ENCODE results near the gene PTPRJ. TPM values are rescaled to one million over a fixed set of nuclear protein-coding genes. Genes with fewer than 3 reads are reported as not detected.

The PTPRJ gene
- total and polyA plus RNA-seq, 2 of the 13 experiments (the other 11 are each of a cell fraction or from before 2014, with no cell fraction given), result 1.0 to 1.2 TPM

- no peak overlapping the region for H3K9ac ChIP-seq (ENCODE audit: insufficient read depth, low read depth, low read length)
- H3K4me3 ChIP-seq (replicated peaks in 1 of 3; ENCODE audit: insufficient read depth in 1 of 3, low read depth in 2 of 3, low read length in 3 of 3), result no peak overlapping the region
- no peaks in the 10 kb centered on the region for H3K79me2 ChIP-seq (ENCODE audit: insufficient read depth, low read length)
- no peak overlapping the region for H3K4me2 ChIP-seq (ENCODE audit: low read depth, low read length)
- no peaks in the 10 kb centered on the region for H3K36me3 ChIP-seq (replicated peaks in 1 of 2; ENCODE audit: control insufficient read depth in 1 of 2, insufficient read depth in 2 of 2, low read length in 2 of 2)
- 86% methylated on average over 9 of the region's 9 CpGs for WGBS (ENCODE audit: low lambda C conversion rate)
- BruUV-seq (replicated peaks), result no TSS peak
- no peak overlapping the region for H2AFZ ChIP-seq (ENCODE audit: low read length)
- H3K27me3 ChIP-seq (ENCODE audit: control insufficient read depth in 1 of 2, insufficient read depth in 2 of 2, low read length in 2 of 2), result no peaks in the 10 kb centered on the region
- no peak for ATAC-seq
- no peaks in the 10 kb centered on the region for H4K20me1 ChIP-seq (ENCODE audit: insufficient read depth, low read length)
- intact Hi-C loops (cut with micrococcal nuclease; ENCODE audit: unreplicated experiment), result no loop called here
- ChIA-PET CTCF (ENCODE audit: low intra/inter-chr PET ratio, low total read pairs) (no interaction called here), POLR2A (no interaction called here)
- TF ChIP-seq HOMEZ (CRISPR knock-in tag; IDR thresholded peaks at IDR 0.05; ENCODE audit: low read depth), result no peak
- TF ChIP-seq ELF1 (CRISPR knock-in tag; IDR thresholded peaks at IDR 0.05), result no peak
- TF ChIP-seq IKZF4 (CRISPR knock-in tag; IDR thresholded peaks at IDR 0.05; ENCODE audit: borderline replicate concordance, low read depth, not compliant biosample characterization), result no peak
- no peak for TF ChIP-seq IRF9 (CRISPR knock-in tag; IDR thresholded peaks at IDR 0.05; ENCODE audit: borderline replicate concordance)
- no peak for TF ChIP-seq ZNF709 (CRISPR knock-in tag; IDR thresholded peaks at IDR 0.05)
- no peak for TF ChIP-seq ZNF44 (CRISPR knock-in tag; IDR thresholded peaks at IDR 0.05)
- no peak for TF ChIP-seq GMEB2 (CRISPR knock-in tag; IDR thresholded peaks at IDR 0.05; ENCODE audit: low read depth)
- TF ChIP-seq SMC3 (IDR thresholded peaks at IDR 0.05; ENCODE audit: low read length), result no peak
- no peak for TF ChIP-seq IRF2 (CRISPR knock-in tag; IDR thresholded peaks at IDR 0.05)
- TF ChIP-seq CBFB (CRISPR knock-in tag; IDR thresholded peaks at IDR 0.05), result no peak
- TF ChIP-seq RBFOX2 (IDR thresholded peaks at IDR 0.05; ENCODE audit: low read depth, low read length), result no peak
- in situ Hi-C loops (cut with HindIII; ENCODE audit: extremely low pct_ligation_motif_present, low pct_unique_long_range_greater_than_20kb), result no loop called here
- H3K4me1 ChIP-seq (ENCODE audit: insufficient read depth, low read length), result peaks cover 11% of the 10 kb centered on the region
- H3K9me3 ChIP-seq (ENCODE audit: low read length), result no peaks in the 10 kb centered on the region
- H3K27ac ChIP-seq (ENCODE audit: extremely low read length, insufficient read depth, low read length), result no peak overlapping the region
- no peak for FAIRE-seq
- DNase-seq (ENCODE audit: low spot score), result no peak
These were observed 63.7 kb downstream of the PTPRJ start for GRCh38 chr11:48043991-48044512.
